Activated B cell treated with CpG ODN at 0.5 μM for 24 hours (primary cell): ENCODE results near the gene TP73. TPM values are rescaled to one million over a fixed set of nuclear protein-coding genes. Genes with fewer than 3 reads are reported as not detected.

Experiments
- ATAC-seq: fragments of 200-7000 bp; cut with Tn5 transposase; one replicate; pipeline ENCODE4 v1.10.0; 2021; ENCODE audit warnings: low read depth, mild to moderate bottlenecking, moderate library complexity
- CTCF ChIA-PET: fragments of 350-600 bp; sonication (Branson Sonifier 250); formaldehyde crosslinking; loops from one replicate; lab custom pipeline; 2021; ENCODE audit warnings: antibody characterized with exemption; lab: Charles Lee
- POLR2A ChIA-PET: fragments of 350-600 bp; sonication (Branson Sonifier 250); formaldehyde crosslinking; loops from one replicate; lab custom pipeline; 2021; ENCODE audit warnings: antibody characterized with exemption; lab: Charles Lee
- DNase-seq: peaks from one replicate; pipeline ENCODE4 v3.0.0; 2022
- H3K27ac Mint-ChIP-seq: one replicate; pipeline ENCODE4 v1.8.0; 2020; ENCODE audit warnings: mixed read lengths
- H3K27me3 Mint-ChIP-seq: one replicate; pipeline ENCODE4 v1.8.0; 2021; ENCODE audit warnings: mixed read lengths
- H3K36me3 Mint-ChIP-seq: one replicate; pipeline ENCODE4 v1.8.0; 2021; ENCODE audit warnings: low read depth, mixed read lengths
- H3K4me1 Mint-ChIP-seq: one replicate; pipeline ENCODE4 v1.8.0; 2021; ENCODE audit warnings: mixed read lengths
- H3K4me3 Mint-ChIP-seq: one replicate; pipeline ENCODE4 v1.8.0; 2020; ENCODE audit warnings: mild to moderate bottlenecking, mixed read lengths
- H3K9me3 Mint-ChIP-seq: one replicate; pipeline ENCODE4 v1.8.0; 2020; ENCODE audit warnings: mixed read lengths
- CTCF ChIP-seq: fragments of 200-600 bp; IDR thresholded peaks from one replicate; pipeline ENCODE4 v1.8.0; 2022; ENCODE audit warnings: antibody characterized with exemption, mild to moderate bottlenecking
- intact Hi-C: fragments of 100-400 bp; cut with micrococcal nuclease; formaldehyde crosslinking; loops from one replicate; pipeline ENCODE4 v1.15.1; 2024
- total RNA-seq: library from RNA; stranded (reverse); gene quantifications from 2 replicates; pipeline ENCODE4 v1.2.3, GENCODE V29; 2022

Gene TP73
- total RNA-seq, 1 donor from 2014 or later: 2.6 TPM

GRCh38 chr1:3687504-3687903 lies 35.2 kb downstream of the TP73 start:
- intact Hi-C loops: no loop called here
- Mint-ChIP-seq H3K27me3 (peaks cover 2% of the 10 kb centered on the region), H3K4me3 (no peak overlapping the region), H3K9me3 (no peaks in the 10 kb centered on the region), H3K4me1 (peaks cover 3% of the 10 kb centered on the region), H3K27ac (no peak overlapping the region), H3K36me3 (no peaks in the 10 kb centered on the region)
- DNase-seq (no peak), ATAC-seq (no peak)
- ChIA-PET CTCF (no interaction called here), POLR2A (no interaction called here)
- TF ChIP-seq CTCF: no peak

- ATAC-seq (peak; percentile 69), DNase-seq (no peak)
- CTCF ChIA-PET: no interaction called here
- POLR2A ChIA-PET: no interaction called here
- H3K9me3 Mint-ChIP-seq: no peaks in the 10 kb centered on the region
- peaks cover 3% of the 10 kb centered on the region for H3K4me1 Mint-ChIP-seq
- H3K27ac Mint-ChIP-seq: no peak overlapping the region
- no peaks in the 10 kb centered on the region for H3K36me3 Mint-ChIP-seq
- TF ChIP-seq CTCF: no peak
- intact Hi-C loops: no loop called here
- H3K4me3 Mint-ChIP-seq: no peak overlapping the region
- no peaks in the 10 kb centered on the region for H3K27me3 Mint-ChIP-seq
These were observed 36.2 kb downstream of the TP73 start for GRCh38 chr1:3688356-3689137.

- Mint-ChIP-seq H3K27me3 (no peaks in the 10 kb centered on the region), H3K27ac (no peak overlapping the region), H3K9me3 (no peaks in the 10 kb centered on the region), H3K36me3 (no peaks in the 10 kb centered on the region), H3K4me1 (peaks cover 3% of the 10 kb centered on the region), H3K4me3 (no peak overlapping the region)
- ChIA-PET POLR2A (no interaction called here), CTCF (no interaction called here)
- no peak for ATAC-seq
- DNase-seq: no peak
- no peak for TF ChIP-seq CTCF
- intact Hi-C loops: no loop called here
These were observed 36.9 kb downstream of the TP73 start for GRCh38 chr1:3689138-3689750.

GRCh38 chr1:3690282-3691065 lies 38.2 kb downstream of the TP73 start:
- ChIA-PET CTCF (no interaction called here), POLR2A (interaction anchor here (1.2 kb wide), 1 partner anchor 35 kb away, joined by 5 read pairs; no protein-coding TSS in a partner anchor)
- no peaks in the 10 kb centered on the region for H3K27me3 Mint-ChIP-seq
- H3K36me3 Mint-ChIP-seq: no peaks in the 10 kb centered on the region
- ATAC-seq: no peak
- no peak overlapping the region for H3K4me3 Mint-ChIP-seq
- DNase-seq: no peak
- no peak overlapping the region for H3K27ac Mint-ChIP-seq
- H3K4me1 Mint-ChIP-seq: peaks cover 5% of the 10 kb centered on the region
- intact Hi-C loops: no loop called here
- TF ChIP-seq CTCF: no peak
- no peaks in the 10 kb centered on the region for H3K9me3 Mint-ChIP-seq
